GM15510 (cell line): ENCODE data around the gene PI4KA.

ENCODE experiments used
- POLR2A ChIP-seq: IDR thresholded peaks from 3 replicates; pipeline ENCODE4 v1.6.1; 2011; ENCODE audit warnings: borderline replicate concordance; ENCODE audit not compliant: insufficient read length; ENCODE audit errors: extremely low read depth

PI4KA gene

DNA sequence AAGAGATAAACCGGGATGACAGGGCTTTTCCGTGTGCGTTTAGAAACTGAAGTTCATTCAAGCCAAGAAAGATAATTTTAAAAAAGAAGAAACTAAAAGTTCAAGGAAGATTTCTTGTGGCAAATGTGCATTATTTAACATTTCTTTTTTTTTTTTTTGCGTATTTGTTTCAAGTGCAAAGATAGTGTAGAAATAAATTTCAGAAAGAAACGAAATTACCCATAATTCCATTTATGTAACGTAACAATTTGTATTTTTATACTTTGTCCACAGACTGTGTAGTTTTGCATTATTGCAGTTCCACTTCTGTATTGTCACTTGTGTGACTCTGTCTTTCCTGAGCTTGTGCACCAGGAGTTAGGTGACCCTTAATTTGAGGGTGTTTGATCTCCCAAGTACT, 24.2 kb upstream of the PI4KA start:
- TF ChIP-seq POLR2A = no peak

DNA sequence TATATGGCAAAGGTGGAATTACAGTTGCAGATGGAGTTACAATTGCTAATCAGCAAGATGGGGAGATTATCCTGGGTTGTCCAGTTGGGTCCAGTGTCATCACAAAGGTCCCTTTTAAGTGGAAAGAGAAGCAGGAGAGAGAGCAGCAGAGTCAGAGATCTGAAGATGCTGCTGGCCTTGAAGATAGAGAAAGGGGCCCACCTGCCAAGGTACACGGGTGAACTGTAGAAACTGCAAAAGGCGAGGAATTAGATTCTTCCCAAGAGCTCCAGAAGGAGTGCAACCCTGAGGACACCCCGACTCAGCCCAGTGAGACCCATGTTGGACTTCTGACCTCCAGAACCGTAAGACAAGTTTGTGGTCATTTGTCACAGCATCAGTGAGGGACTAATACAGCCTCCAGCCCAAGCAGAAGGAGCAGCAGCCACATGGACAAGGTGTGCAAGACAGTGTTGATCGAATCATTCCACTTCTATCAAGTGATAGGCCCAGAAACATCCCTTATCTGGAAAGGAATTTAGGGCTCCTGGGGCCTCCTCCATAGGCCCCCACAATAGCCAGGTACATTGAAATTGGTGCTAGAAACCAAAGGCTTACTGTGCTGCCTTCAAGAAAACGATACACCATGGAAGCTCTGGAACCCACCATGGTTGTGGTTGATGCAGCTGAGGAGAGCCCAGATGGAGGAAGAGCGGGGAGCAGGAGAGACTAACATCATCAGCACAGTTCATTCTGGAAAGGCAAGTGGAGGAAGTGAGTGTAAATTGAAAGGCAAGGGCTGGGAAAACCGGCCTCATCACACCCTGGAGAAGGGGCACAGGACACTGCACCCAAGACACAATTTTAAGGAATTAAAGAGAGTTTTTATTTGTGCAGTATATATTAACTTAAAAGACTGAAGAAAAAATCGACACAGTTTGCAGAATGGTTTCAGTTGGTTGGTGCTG, 23.5 kb upstream of the PI4KA start:
- no peak for TF ChIP-seq POLR2A

DNA sequence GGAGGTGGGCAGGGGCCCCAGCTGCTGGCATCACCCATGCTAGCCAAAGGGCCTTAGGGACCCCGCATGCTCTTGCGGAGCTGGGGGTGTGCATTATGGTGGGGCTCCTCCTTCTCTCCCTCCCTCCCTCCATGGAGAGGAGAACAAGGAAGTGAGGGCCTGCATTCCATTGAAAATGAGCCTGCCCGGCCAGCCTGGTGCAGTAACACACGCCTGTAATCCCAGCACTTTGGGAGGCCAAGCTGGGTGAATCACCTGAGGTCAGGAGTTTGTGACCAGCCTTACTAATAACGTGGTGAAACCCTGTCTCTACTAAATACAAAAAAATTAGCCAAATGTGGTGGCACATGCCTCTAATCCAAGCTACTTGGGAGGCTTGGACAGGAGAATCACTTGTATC, 22.6 kb upstream of the PI4KA start:
- no peak for TF ChIP-seq POLR2A

DNA sequence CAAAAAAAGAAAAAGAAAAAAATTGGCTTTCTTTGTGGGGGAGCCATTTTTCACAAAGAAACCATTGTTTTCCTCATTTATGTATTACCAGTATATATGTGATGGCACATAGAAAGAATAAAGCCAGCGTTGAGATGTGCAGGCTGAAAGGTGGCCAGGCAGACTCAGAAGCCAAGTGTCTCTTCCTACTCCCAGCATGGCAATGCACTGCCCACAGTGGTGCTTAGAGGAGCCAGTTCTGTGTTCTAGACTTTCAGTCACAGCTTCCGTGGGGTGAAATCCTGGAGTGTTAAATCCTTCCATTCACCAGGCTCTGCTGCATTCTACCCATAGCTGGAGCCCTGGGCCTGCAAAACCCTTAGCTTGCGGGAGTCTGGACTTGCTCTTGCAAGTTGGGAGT, 19.1 kb upstream of the PI4KA start:
- TF ChIP-seq POLR2A = no peak

- no peak for TF ChIP-seq POLR2A
Observed at GRCh38 chr22:20875296-20875695, 16.7 kb upstream of the PI4KA start.

DNA sequence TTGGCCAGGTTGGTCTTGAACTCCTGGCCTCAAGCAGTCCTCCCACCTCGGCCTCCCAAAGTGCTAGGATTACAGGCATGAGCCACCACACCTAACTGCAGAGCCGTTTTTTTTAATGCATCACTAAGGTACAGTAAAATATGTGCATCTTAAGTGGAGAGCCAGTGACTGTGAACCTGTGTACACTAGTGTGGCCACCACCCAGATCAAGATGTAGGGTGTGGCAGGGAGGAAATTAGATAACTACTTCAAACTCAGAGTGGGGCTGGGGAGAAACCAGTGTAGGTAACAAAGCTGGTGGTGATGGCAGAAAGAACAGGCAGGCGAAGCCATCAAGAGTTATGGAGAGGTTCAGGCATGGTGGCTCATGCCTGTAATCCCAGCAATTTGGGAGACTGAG, 14.6 kb upstream of the PI4KA start:
- no peak for TF ChIP-seq POLR2A

- no peak for TF ChIP-seq POLR2A
Observed at GRCh38 chr22:20869234-20869633, 10.6 kb upstream of the PI4KA start.

GRCh38 chr22:20868025-20868962, 9.7 kb upstream of the PI4KA start:
- no peak for TF ChIP-seq POLR2A

- no peak for TF ChIP-seq POLR2A
Observed at GRCh38 chr22:20867179-20868024, 8.8 kb upstream of the PI4KA start.

GRCh38 chr22:20866736-20867135, 8.1 kb upstream of the PI4KA start:
- no peak for TF ChIP-seq POLR2A

- no peak for TF ChIP-seq POLR2A
Observed at GRCh38 chr22:20865875-20866445, 7.3 kb upstream of the PI4KA start.

DNA sequence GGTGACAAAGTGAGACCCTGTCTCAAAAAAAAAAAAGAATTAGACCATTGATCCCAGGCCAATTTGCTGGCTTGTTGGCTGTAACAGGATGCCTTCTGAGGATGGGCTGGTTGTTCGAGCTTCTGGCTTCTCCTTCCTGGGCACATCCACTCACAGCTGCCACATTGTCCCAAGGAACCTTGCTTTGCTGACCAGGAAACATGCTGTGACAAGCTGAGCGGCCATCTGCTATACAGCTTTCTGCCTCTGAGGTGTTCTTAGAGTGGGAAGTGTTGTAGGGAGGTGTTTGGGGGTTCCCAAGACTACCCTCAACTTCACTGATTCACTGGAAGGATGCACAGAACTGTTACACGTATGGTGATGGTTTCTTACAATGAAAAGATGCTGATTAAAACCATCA, 6.7 kb upstream of the PI4KA start:
- TF ChIP-seq POLR2A = no peak

- no peak for TF ChIP-seq POLR2A
Observed at GRCh38 chr22:20864186-20864908, 5.7 kb upstream of the PI4KA start.
